H1 (cell line): Measurements from ENCODE around the gene NAT10.

ENCODE experiments used
- CTCF ChIP-seq, 3 experiments: IDR thresholded peaks; 1 replicate in 2 of 3; 2 replicates in 1 of 3; pipeline versions ENCODE4 v1.5.1 to v1.6.1; 2011; ENCODE audit warnings: low read length in 3 of 3, mild to moderate bottlenecking in 3 of 3, inconsistent platforms in 2 of 3, low read depth in 1 of 3, moderate library complexity in 1 of 3; ENCODE audit not compliant: insufficient read depth in 1 of 3; ENCODE audit errors: control extremely low read depth in 1 of 3
- RFX5 ChIP-seq: IDR thresholded peaks from 2 replicates; pipeline ENCODE4 v1.6.1; 2011; ENCODE audit warnings: low read depth, low read length, improper control_type of control experiment, borderline replicate concordance

GRCh38 chr11:34067383-34068065 lies 37.9 kb upstream of the NAT10 start:
- TF ChIP-seq RFX5 (no peak), CTCF (IDR thresholded peaks at IDR 0.05; ENCODE audit: control extremely low read depth in 1 of 3, insufficient read depth in 1 of 3, low read depth in 1 of 3, low read length in 3 of 3) (no peak)
